Measurements from ENCODE around the gene FUT8.
"Not testable (repeated sequence)": the region's sequence is repeated elsewhere in the genome, so short reads cannot be mapped to it uniquely, and the experiment has no call there.

FUT8 gene

GRCh38 chr14:65419593-65420252 is 7.2 kb downstream of the FUT8 start:
- DNase-seq = no peak

DNA sequence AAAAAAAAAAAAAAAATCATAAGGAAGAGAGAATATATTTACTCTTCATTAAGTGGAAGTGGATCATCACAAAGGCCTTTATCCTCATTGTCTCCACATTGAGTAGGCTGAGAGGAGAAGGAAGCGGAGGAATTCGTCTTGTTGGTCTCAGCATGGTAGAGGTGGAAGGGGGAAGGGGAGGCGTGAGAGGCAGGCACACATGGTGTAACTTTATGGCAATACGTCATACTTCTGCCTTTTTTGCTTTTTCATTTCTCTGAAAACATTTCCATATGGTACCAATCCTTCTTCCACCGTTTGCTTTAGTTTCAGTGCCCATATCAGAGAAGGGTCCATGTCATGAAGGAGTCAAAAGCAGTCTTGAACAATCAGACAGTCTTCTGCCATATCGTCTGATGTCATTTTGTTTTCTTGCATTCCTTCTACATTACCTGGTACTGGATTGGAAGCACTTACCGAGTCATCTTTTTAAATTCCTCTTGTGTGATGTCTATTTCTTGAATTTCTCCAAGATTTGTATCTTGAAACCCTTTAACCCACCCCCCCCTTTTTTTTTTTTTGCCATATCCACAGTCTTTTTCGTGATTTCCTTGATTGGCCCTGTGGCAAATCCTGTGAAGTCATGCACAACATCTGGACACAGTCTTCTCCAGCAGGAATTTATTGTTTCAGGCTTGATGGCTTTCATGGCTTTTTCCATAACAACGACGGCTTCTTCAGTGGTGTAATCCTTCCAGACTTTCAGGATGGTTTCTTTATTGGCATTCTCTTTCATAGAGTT is 8.9 kb downstream of the FUT8 start:
- DNase-seq = no peak

DNA sequence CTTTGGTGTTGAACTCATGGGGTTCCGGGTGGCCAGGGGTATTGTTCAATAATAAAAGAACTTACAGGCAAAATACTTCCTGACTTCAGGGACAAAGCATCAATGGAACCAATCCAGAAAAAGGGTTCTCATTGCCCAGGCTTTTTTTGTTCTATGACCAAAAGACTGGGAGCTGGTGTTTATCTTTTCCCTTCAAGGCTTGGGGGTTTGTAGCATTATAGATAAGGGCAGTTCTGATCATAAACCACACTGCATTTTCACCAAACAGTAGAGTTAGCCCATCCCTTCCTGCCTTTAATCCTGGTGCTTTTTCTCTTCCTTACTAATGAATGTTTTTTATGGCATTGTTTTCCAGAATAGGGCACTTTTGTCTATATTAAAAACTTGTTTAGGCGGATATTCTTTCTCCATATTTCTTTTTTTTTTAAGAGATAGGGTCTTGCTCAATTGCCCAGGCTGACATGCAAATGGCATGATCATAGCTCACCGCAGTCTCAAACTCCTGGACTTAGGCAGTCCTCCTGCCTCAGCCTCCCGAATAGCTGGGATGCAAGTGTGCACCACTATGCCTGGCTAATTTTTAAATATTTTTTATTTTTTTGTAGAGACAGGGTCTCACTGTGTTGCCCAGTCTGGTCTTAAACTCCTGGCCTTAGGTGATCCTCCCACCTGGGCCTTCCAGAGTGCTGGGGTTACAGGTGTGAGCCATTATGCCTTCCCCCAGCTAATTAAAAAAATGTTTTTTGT is 9.7 kb downstream of the FUT8 start:
- DNase-seq = no peak

GRCh38 chr14:65423982-65424381 is 11.5 kb downstream of the FUT8 start:
- DNase-seq = no peak

DNA sequence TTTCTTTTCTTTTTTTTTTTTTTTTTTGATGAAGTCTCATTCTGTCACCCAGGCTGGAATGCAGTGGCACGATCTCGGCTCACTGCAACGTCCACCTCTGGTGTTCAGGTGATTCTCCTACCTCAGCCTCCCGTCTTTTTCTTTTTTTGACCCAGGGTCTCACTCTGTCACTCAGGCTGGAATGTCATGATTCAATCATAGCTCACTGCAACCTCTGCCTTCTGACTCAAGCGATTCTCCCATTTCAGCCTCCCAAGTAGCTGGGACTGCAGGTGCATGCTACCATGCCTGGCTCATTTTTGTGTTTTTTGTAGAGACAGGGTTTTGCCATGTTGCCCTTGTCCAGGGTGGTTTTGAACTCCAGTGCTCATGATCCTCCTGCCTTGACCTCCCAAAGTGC is 12.0 kb downstream of the FUT8 start:
- no peak for DNase-seq

GRCh38 chr14:65425885-65426284 is 13.4 kb downstream of the FUT8 start:
- DNase-seq = no peak

DNA sequence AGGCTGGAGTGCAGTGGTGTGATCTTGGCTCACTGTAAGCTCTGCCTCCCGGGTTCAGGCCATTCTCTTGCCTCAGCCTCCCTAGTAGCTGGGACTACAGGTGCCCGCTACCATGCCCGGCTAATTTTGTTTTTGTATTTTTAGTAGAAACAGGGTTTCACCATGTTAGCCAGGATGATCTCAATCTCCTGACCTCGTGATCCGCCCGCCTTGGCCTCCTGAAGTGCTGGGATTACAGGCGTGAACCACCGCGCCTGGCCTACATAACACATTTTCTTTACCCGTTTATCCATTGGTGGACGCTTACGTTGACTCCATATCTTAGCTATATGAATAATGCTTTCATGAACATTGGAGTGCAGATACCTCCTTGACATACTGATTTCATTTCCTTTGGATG is 14.4 kb downstream of the FUT8 start:
- DNase-seq = not testable (repeated sequence)

GRCh38 chr14:65428691-65429090 is 16.2 kb downstream of the FUT8 start:
- no peak for DNase-seq

DNA sequence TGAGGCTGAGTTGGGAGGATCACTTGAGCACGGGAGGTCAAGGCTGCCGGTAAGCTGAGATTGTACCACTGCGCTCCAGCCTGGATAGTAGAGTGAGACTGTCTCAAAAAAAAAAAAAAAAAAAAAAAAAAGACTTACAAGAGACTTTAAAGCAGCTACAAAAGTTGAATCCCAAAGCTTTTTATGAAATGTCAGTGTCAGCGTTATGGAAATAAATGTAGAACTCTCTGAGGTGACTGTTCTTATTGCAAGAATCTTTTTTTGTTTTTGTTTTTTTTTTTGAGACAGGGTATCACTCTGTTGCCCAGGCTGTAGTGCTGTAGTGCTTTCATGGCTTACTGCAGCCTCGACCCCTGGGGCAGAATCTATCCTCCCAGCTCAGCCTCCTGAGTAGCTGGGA is 17.2 kb downstream of the FUT8 start:
- DNase-seq = no peak

GRCh38 chr14:65431245-65431644 is 18.7 kb downstream of the FUT8 start:
- DNase-seq = no peak

GRCh38 chr14:65431951-65432350 is 19.4 kb downstream of the FUT8 start:
- DNase-seq = no peak

- DNase-seq = no peak
These were observed 19.9 kb downstream of the FUT8 start for GRCh38 chr14:65432361-65432948.

- DNase-seq = no peak
These were observed 20.6 kb downstream of the FUT8 start for GRCh38 chr14:65433157-65433556.

DNA sequence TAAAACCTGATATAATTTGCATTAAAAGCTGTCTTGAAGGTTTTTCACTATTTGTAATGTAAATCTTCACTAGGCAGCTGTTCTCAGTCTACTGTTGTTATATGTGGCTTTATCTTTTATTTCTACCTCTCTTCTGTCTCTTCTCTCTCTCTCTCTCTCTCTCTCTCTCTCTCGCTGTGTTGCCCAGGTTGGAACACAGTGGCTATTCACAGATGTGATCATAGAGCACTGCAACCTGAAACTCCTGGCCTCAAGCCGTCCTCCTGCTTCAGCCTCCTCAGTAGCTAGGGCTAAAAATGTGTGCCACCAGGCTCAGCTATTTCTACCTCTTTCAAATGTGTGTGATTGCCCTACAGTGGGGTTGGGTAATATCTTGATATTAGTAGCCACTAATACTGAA is 21.1 kb downstream of the FUT8 start:
- DNase-seq = no peak

GRCh38 chr14:65434216-65434850 is 21.8 kb downstream of the FUT8 start:
- DNase-seq = no peak

- no peak for DNase-seq
These were observed 25.9 kb downstream of the FUT8 start for GRCh38 chr14:65438266-65438933.

DNA sequence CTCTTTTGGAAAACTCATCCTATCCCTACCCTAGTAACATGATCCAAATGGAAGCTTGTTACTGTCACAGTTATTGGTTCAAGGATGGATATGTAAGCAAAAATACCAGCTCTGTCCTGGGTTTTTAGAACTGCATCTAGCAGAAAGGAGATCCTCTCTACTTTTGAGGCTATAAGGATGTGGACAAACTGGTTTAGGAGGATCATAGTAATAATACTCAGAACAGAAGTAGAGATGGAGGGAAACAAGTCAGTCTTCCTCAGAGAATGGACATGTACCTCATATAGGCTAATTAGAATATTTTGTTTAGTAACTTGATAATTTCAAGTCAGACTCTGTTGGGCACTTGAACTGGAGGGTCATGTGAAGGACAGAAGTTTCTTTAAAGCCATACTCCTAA is 26.6 kb downstream of the FUT8 start:
- DNase-seq = no peak

- no peak for DNase-seq
These were observed 27.7 kb downstream of the FUT8 start for GRCh38 chr14:65440230-65440629.

- no peak for DNase-seq
These were observed 31.7 kb downstream of the FUT8 start for GRCh38 chr14:65444230-65444629.

DNA sequence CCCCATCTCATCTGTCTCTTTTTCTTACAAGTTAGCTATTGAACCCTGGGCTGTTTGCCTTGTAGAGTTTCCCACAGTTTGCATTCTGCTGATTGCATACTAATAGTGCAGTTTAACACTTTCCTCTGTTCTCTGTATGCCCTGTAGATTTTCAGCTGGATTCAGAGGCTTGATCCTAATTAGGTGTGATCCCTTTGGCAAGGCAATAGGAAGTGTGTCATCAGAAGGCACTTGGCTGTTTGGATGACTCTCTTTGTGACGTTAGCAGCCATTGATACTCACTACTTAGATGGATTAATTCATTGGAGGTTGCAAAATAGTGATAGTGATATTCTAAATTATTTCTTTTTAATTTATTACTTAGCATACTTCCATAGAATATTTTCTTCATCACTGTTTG is 33.6 kb downstream of the FUT8 start:
- no peak for DNase-seq

GRCh38 chr14:65449647-65450046 is 37.1 kb downstream of the FUT8 start:
- no peak for DNase-seq

- DNase-seq = no peak
These were observed 41.4 kb downstream of the FUT8 start for GRCh38 chr14:65453807-65454480.
